ENCODE results near the gene NSMF. TPM values are rescaled to one million over a fixed set of nuclear protein-coding genes. Genes with fewer than 3 reads are reported as not detected.
A peak's percentile ranks its signal among the peaks of the same experiment; 100 is the strongest.

Gene NSMF
- total and polyA plus RNA-seq, 10 donors, result 21.8 to 49.3 (median 26.1) TPM

DNA sequence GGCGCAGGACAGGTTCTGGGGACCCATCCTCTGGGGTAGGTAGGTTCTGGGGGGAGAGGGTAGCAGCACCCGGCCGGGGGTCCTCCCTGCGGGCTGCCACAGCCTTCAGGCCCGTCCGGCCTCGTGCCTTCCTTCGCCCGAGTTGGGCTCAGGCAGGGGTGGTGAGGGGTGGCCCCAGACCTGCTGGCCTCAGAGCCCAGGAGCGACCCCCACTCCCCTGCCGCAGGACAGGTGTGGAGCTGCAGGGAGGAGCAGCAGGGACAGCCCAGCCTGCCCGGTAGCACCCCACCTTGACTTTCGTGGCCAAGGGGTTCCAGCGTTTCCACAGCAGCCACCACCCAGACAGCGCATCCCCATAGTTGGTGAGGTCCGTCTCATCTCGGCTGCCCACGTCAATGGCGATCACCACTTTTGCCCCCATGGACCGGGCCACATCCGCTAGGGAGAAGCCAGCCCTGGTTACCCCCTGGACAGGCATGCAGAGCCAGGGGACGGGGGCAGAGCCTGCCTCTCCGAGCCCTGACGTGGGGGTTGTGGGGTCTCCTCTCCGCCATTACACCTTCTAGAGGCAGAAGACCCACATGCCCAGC is 3.4 kb upstream of the NSMF start:
- no peaks in the 10 kb centered on the region for H3K9me3 ChIP-seq
- DNase-seq, result no peak
- H3K27me3 ChIP-seq (replicated peaks in 1 of 7), result peaks cover 0 to 19% (median 0%) of the 10 kb centered on the region in 7 donors
- TF ChIP-seq POLR2A (IDR thresholded peaks at IDR 0.05) (no peak), POLR2AphosphoS5 (IDR thresholded peaks at IDR 0.05) (no peak)
- TF ChIP-seq, protein P1, sequence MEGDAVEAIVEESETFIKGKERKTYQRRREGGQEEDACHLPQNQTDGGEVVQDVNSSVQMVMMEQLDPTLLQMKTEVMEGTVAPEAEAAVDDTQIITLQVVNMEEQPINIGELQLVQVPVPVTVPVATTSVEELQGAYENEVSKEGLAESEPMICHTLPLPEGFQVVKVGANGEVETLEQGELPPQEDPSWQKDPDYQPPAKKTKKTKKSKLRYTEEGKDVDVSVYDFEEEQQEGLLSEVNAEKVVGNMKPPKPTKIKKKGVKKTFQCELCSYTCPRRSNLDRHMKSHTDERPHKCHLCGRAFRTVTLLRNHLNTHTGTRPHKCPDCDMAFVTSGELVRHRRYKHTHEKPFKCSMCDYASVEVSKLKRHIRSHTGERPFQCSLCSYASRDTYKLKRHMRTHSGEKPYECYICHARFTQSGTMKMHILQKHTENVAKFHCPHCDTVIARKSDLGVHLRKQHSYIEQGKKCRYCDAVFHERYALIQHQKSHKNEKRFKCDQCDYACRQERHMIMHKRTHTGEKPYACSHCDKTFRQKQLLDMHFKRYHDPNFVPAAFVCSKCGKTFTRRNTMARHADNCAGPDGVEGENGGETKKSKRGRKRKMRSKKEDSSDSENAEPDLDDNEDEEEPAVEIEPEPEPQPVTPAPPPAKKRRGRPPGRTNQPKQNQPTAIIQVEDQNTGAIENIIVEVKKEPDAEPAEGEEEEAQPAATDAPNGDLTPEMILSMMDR (IDR thresholded peaks at IDR 0.05 in 8 of 11, conservative IDR thresholded peaks at IDR 0.05 in 3 of 11), result no peak
- peak overlapping the region in 5 of 8 donors; percentile 13 to 62 (median 19) for H3K4me3 ChIP-seq
- 91 to 93% (median 91%) methylated on average over 11 to 25 of the region's 25 CpGs for WGBS, 5 donors
- H3K27ac ChIP-seq, result peak overlapping the region in 7 of 8 donors; percentile 66 to 89 (median 72)
- intact Hi-C loops (cut with DNase I; ENCODE audit: low total_unique reads), result no loop called here
- peaks cover 23 to 52% (median 47%) of the 10 kb centered on the region in 6 donors for H3K4me1 ChIP-seq
- H3K36me3 ChIP-seq, result peaks cover 0 to 4% (median 0%) of the 10 kb centered on the region in 6 donors

DNA sequence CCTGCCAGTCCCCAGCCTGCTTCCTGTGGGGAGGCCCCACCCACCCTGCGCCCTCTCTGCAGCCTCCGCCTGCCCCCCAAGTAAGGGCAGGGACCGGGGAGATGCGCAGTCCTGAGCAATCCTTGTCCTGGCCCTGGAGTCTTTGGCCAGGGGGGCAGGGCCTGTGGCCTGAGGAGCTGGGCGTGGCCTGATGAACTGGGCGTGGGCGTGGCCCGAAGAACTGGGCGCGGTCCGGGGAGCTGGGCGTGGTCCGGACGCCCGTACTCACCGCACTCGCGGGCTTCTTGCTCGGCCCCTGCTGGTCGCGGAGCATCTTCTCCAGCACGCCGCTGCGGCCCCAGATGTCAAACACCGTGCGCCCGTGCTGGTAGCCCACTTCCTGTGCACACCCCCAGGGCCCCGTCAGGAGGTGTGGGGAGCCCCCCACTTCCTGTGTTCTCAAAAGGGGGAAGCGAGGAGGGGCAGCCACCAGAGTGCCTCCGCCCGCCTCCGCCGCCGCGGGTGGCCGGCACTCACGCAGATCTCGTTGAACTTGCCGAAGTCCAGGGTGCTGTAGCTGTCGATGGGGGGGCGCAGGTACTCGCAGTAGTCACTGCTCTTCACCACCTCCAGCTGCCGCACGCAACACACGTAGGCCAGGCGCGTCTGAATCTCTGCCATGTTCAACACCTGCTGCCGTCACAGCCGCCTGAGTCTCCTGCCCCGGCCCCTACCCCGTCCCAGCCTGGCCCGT is 2.7 kb upstream of the NSMF start:
- Histone ChIP-seq H3K4me1 (peaks cover 23 to 58% (median 49%) of the 10 kb centered on the region in 6 donors), H3K9me3 (no peaks in the 10 kb centered on the region), H3K4me3 (peak overlapping the region in 6 of 8 donors; percentile 3 to 62 (median 17)), H3K27ac (peak overlapping the region in 7 of 8 donors; percentile 66 to 89 (median 72)), H3K27me3 (replicated peaks in 1 of 7) (peaks cover 0 to 19% (median 0%) of the 10 kb centered on the region in 7 donors), H3K36me3 (peaks cover 0 to 11% (median 0%) of the 10 kb centered on the region in 6 donors)
- intact Hi-C loops (cut with DNase I; ENCODE audit: low total_unique reads), result no loop called here
- 18 to 39% (median 31%) methylated on average over 33 to 52 of the region's 52 CpGs for WGBS, 5 donors
- TF ChIP-seq POLR2A (IDR thresholded peaks at IDR 0.05) (peak in 1 of 3 donors; percentile 38), POLR2AphosphoS5 (IDR thresholded peaks at IDR 0.05) (peak; percentile 84 to 92 (median 85))
- TF ChIP-seq, protein P1 (IDR thresholded peaks at IDR 0.05 in 8 of 11, conservative IDR thresholded peaks at IDR 0.05 in 3 of 11), result peak in 9 of 11 experiments; percentile 15 to 57 (median 39)
- peak; percentile 97 for DNase-seq

DNA sequence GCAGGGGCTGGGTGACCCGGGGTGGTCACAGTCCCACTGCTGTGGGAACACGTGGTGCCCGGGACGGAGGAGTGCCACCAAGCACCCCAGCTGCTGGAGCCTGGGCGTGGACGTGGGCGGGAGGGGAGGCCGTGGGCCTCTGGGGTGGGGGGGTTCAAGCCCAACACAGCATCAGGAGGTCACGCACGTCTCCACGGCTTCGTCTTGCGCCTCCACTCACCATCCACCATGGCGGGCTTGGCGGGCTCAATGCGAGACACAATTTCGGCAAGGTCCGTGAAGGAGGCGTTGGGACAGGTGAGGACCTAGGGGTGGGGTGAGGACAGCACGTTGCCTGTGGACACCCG is 2.2 kb upstream of the NSMF start:
- intact Hi-C loops (cut with DNase I; ENCODE audit: low total_unique reads), result no loop called here
- 86 to 89% (median 86%) methylated on average over 4 to 21 of the region's 21 CpGs for whole genome bisulfite sequencing, 5 donors
- H3K36me3 ChIP-seq, result peaks cover 0 to 16% (median 0%) of the 10 kb centered on the region in 6 donors
- peak overlapping the region in 6 of 8 donors; percentile 67 to 89 (median 75) for H3K27ac ChIP-seq
- DNase-seq, result no peak
- TF ChIP-seq POLR2A (IDR thresholded peaks at IDR 0.05), result no peak
- no peak for TF ChIP-seq POLR2AphosphoS5 (IDR thresholded peaks at IDR 0.05)
- TF ChIP-seq, protein P1 (IDR thresholded peaks at IDR 0.05 in 8 of 11, conservative IDR thresholded peaks at IDR 0.05 in 3 of 11), result no peak
- peak overlapping the region in 4 of 8 donors; percentile 13 to 62 (median 20) for H3K4me3 ChIP-seq
- no peaks in the 10 kb centered on the region for H3K9me3 ChIP-seq
- H3K4me1 ChIP-seq, result peaks cover 23 to 64% (median 49%) of the 10 kb centered on the region in 6 donors
- peaks cover 0 to 19% (median 0%) of the 10 kb centered on the region in 7 donors for H3K27me3 ChIP-seq (replicated peaks in 1 of 7)
